ENCODE data around the gene VWA8.
A peak's percentile ranks its signal among the peaks of the same experiment; 100 is the strongest.

Gene VWA8

DNA sequence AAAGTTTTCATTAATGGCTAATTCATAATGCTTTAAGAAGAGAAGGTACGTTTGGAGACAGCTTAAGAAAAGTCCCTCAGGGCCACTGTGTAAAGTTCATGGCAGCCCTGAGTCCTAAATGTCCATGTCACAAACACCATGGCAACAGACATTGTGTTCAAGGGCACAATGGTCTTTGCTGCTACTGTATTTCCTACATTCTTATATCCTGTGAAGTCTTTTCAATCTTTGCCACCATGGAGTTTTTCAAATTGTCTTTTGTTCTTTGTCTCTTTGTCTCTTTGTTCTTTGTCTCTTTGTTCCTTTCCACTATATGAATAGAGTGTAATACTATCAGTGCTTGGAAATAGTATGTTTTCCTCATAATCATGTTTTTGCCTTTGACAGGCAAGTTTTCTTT is 178.8 kb downstream of the VWA8 start:
- ATAC-seq (no peak), DNase-seq (ENCODE audit: low spot score in 2 of 2) (no peak)
- Mint-ChIP-seq H3K36me3 (peaks cover 4% of the 10 kb centered on the region), H3K4me3 (no peak overlapping the region), H3K4me1 (no peaks in the 10 kb centered on the region), H3K27ac (no peak overlapping the region), H3K9me3 (no peaks in the 10 kb centered on the region)

DNA sequence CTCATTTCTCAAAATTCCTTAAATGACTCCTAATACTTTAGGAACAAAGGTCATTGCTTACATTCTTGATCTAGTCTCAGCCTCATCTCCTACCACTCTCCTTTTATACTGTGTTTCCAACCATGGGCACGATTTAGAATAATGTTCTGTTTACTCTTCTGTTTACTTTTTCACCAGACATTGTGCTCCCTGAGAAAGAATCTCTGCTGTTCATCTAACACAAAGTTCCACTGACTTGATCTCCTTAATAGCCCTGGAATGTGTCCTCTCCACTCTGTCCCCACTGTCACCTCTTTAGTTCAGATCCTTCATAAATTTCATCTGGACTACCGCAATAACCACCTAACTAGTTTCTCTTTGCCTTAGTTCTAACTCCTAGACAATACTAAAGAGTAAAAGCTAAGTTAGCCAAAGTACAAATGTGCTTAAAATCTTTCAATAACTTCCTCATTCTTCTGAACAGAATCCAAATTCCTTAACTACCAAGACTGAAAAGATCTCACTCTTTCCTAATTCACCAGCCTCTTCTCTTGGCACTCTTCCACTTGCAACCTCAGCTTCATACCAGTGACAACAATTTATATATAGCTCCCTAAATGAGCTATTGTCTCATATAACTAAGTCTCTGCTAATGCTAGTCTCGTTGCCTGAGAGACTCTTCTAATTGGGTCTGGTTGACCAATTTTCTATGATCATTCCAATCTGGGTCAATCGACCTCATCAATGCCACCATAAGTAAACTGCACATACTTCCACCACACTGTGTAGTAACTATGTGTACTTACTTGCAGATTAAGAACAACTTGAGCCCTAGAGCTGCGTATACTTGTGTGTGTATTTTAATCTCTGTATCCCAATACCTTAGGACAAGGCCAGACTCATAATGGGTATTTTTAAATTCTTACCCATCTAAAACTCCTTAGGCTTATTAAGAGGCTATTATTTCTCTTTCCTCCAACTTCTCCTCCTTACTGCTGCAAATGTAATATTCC is 179.9 kb downstream of the VWA8 start:
- no peak for DNase-seq (ENCODE audit: low spot score in 2 of 2)
- H3K36me3 Mint-ChIP-seq = peaks cover 7% of the 10 kb centered on the region
- no peaks in the 10 kb centered on the region for H3K4me1 Mint-ChIP-seq
- H3K27ac Mint-ChIP-seq = no peak overlapping the region
- no peak for ATAC-seq
- no peaks in the 10 kb centered on the region for H3K9me3 Mint-ChIP-seq
- no peak overlapping the region for H3K4me3 Mint-ChIP-seq

DNA sequence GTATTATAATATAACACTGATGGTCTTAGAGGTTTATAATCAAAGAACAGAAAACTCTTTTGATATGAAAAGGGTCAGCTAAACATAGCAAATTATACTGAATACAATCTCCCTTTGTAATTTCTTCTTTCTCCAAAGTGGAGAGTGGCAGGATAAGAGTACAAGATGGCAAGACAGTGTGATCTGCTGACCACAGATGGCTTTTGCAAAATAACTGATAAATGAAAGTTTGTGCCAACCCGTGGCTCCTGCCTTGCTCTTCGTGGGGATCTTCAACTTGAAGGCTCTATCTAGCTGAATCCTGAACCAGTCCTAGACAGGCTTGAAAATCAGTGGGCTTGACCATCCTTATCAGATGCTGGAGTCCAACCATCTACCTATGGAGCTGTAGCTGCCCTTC is 185.7 kb downstream of the VWA8 start:
- no peak overlapping the region for H3K27ac Mint-ChIP-seq
- H3K36me3 Mint-ChIP-seq = peaks cover 7% of the 10 kb centered on the region
- DNase-seq (ENCODE audit: low spot score in 2 of 2) (no peak), ATAC-seq (no peak)
- no peak overlapping the region for H3K4me3 Mint-ChIP-seq
- H3K9me3 Mint-ChIP-seq = no peaks in the 10 kb centered on the region
- H3K4me1 Mint-ChIP-seq = no peaks in the 10 kb centered on the region

DNA sequence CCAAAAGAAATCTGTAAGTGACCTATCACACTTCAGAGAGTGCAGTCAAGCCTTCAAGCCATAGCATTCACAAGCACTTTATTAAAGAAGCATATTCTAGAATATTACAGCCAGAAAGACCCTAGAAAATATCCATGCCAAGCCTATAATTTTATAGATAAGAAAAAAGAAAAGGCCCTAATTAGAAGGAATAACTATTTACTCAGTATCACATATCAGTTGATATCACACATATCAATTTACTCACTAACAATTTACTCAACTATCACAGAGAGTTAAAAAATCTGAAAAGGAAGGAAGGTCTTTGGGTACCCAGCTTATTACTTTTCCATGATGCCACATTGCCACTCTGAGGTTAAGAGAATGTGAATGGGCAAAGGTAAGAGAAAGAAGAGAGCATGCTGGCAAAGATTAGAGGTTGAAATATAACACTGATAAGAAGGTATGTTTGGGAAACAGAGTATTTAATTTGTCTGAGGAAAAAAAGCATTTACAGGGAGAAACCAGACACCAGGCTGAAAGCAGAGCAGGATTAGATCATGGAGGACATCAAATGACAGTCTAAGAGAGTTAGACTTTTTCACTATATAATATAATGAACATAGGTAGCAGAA is 186.2 kb downstream of the VWA8 start:
- H3K9me3 Mint-ChIP-seq = no peaks in the 10 kb centered on the region
- H3K4me3 Mint-ChIP-seq = no peak overlapping the region
- DNase-seq (ENCODE audit: low spot score in 2 of 2) (no peak), ATAC-seq (no peak)
- H3K27ac Mint-ChIP-seq = no peak overlapping the region
- no peaks in the 10 kb centered on the region for H3K4me1 Mint-ChIP-seq
- H3K36me3 Mint-ChIP-seq = peaks cover 10% of the 10 kb centered on the region

DNA sequence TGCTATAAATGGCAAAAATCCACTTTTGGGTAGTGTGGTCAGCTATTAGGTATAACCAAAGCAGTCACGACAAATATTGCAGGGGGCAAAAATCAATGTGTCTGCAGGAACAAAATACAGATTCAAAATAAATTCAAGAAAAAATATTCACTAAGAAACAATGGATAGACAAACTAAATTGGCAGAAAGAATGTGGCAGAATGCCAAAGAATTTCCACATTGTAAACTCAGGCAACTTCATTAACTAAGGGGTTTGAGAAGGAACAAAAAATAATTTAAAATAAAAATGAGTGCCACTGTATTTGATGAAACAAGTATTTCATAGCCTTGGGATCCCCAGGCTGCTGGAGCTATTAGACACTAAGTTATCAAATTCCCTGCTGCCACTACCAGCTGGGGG is 193.1 kb downstream of the VWA8 start:
- no peak for DNase-seq (ENCODE audit: low spot score in 2 of 2)
- Mint-ChIP-seq H3K4me1 (peaks cover 7% of the 10 kb centered on the region), H3K9me3 (no peaks in the 10 kb centered on the region), H3K4me3 (no peak overlapping the region), H3K27ac (no peak overlapping the region), H3K36me3 (peaks cover 5% of the 10 kb centered on the region)
- ATAC-seq = no peak

DNA sequence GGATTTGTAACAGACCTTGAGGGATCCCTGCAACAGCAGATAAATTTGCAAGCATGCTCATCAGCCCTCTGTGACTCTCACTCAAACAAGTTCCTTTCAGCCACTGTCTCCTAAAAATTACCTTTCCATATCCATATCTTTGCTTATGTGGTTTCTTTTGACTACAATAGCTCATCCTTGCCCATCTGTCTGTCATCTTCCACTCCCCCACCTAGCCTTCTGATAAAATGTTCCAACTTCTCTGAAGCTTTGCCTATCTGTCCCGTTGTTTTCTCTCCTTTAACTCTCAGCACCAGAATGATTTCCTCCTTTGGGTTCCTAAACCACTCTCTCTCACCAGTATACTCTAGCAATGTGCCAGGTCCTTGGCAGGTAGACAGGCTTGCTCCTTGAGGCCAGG is 194.5 kb downstream of the VWA8 start:
- no peak for ATAC-seq
- Mint-ChIP-seq H3K4me3 (no peak overlapping the region), H3K4me1 (peaks cover 7% of the 10 kb centered on the region), H3K9me3 (no peaks in the 10 kb centered on the region), H3K36me3 (peaks cover 5% of the 10 kb centered on the region), H3K27ac (no peak overlapping the region)
- no peak for DNase-seq (ENCODE audit: low spot score in 2 of 2)

DNA sequence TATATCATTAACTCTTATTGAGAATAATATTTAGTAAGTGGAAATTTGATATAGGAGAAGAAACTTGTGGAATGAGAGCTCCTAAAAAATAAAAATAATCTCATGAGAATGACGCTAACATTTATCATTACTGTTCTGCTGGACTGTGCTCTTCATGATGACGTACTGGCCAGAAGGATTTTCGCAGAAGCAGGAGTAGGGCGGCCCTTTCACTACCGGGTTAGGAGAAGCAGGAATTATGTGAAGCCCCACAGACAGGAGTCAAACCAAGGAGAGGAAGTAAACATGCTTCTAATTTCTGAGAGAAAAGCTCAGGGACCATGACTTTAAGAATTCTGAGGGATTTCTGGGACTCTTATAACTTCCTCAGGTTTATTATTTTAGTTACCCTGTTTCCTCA is 195.1 kb downstream of the VWA8 start:
- no peak overlapping the region for H3K4me3 Mint-ChIP-seq
- ATAC-seq (no peak), DNase-seq (ENCODE audit: low spot score in 2 of 2) (no peak)
- H3K9me3 Mint-ChIP-seq = no peaks in the 10 kb centered on the region
- no peak overlapping the region for H3K27ac Mint-ChIP-seq
- H3K36me3 Mint-ChIP-seq = peaks cover 8% of the 10 kb centered on the region
- peaks cover 7% of the 10 kb centered on the region for H3K4me1 Mint-ChIP-seq

DNA sequence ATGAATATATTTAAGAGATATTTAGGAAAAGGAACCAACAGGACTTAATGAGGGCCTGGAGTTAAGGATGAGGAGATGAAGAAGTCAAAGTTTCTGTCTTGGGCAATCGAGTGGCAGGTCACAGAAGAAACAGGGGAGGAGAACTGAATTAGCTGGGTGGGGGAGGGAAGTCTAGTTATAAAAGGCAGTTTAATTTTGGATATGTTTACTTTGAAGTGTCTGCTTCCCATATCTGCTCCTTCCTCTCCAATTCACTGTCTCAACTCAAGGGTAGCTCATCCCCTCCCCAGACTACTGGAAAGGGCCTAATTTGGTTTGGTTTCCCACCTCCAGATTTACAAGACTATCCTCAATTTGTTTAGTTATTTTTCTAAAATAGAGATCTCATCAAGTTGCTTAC is 195.9 kb downstream of the VWA8 start:
- no peaks in the 10 kb centered on the region for H3K9me3 Mint-ChIP-seq
- H3K36me3 Mint-ChIP-seq = peaks cover 10% of the 10 kb centered on the region
- peak overlapping the region; percentile 4 for H3K27ac Mint-ChIP-seq
- DNase-seq (ENCODE audit: low spot score in 2 of 2) = no peak
- H3K4me3 Mint-ChIP-seq = no peak overlapping the region
- peaks cover 7% of the 10 kb centered on the region for H3K4me1 Mint-ChIP-seq
- ATAC-seq = no peak

DNA sequence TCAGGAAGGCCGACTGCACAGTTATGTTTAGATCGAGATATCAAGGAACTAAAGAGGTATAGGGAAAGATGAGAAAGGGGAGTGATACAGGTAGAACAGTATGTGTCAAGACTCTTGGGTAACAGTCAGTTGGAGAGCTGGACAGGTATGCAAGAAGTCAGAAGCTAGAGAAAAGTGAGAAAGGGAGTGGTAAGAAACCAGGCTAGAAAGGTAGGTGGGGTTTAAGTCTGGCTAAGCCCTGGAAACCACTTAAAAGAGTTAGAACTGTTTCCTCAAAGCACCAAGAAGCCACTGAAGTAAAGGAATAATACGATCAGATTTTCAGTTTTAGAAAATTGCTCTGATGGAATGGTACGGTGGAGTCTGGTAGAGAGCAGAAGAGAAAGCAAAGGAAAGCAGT is 196.4 kb downstream of the VWA8 start:
- Mint-ChIP-seq H3K4me3 (no peak overlapping the region), H3K36me3 (peaks cover 7% of the 10 kb centered on the region), H3K27ac (peak overlapping the region; percentile 4), H3K4me1 (peaks cover 7% of the 10 kb centered on the region), H3K9me3 (no peaks in the 10 kb centered on the region)
- DNase-seq (ENCODE audit: low spot score in 2 of 2) = no peak
- ATAC-seq = no peak

DNA sequence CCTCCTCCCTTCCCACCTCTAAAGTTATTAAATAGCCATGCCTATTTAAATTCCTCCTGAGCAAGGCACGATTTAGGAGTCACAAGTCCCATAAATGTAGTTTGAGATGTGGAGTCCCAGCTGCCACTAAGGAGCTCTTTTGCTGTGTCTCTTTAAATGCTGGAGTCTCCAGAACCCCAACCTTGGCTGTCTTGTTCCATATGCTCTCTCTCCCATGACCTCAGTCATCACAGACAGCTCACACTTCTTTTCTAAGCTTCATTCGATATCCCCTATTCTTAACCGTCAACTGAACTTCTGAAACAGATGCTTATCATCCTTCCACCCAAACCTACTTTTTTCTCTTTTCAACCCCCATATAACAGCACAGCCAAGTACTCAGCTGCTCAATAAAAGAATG is 197.1 kb downstream of the VWA8 start:
- ATAC-seq (no peak), DNase-seq (ENCODE audit: low spot score in 2 of 2) (no peak)
- H3K4me3 Mint-ChIP-seq = no peak overlapping the region
- no peaks in the 10 kb centered on the region for H3K9me3 Mint-ChIP-seq
- H3K36me3 Mint-ChIP-seq = peaks cover 14% of the 10 kb centered on the region
- H3K4me1 Mint-ChIP-seq = peaks cover 7% of the 10 kb centered on the region
- H3K27ac Mint-ChIP-seq = no peak overlapping the region

DNA sequence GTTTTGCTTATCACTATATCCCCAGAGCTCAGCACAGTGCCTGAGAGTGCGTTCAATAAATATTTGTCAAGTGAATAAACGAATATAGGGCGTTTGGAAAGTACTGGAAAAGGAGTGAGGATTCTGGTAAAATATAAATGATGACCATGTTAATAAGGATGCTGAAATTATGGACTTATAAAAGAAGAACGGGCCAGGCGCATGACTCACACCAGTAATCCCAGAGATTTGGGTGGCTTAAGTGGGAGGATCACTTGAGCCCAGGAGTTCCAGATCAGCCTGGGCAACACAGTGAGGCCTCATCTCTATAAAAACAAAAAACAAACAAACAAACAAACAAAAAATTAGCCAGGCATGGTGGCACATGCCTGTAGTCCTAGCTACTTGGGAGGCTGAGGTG is 198.1 kb downstream of the VWA8 start:
- ATAC-seq (no peak), DNase-seq (ENCODE audit: low spot score in 2 of 2) (no peak)
- no peak overlapping the region for H3K27ac Mint-ChIP-seq
- H3K4me1 Mint-ChIP-seq = peaks cover 7% of the 10 kb centered on the region
- H3K4me3 Mint-ChIP-seq = no peak overlapping the region
- no peaks in the 10 kb centered on the region for H3K9me3 Mint-ChIP-seq
- peaks cover 14% of the 10 kb centered on the region for H3K36me3 Mint-ChIP-seq

DNA sequence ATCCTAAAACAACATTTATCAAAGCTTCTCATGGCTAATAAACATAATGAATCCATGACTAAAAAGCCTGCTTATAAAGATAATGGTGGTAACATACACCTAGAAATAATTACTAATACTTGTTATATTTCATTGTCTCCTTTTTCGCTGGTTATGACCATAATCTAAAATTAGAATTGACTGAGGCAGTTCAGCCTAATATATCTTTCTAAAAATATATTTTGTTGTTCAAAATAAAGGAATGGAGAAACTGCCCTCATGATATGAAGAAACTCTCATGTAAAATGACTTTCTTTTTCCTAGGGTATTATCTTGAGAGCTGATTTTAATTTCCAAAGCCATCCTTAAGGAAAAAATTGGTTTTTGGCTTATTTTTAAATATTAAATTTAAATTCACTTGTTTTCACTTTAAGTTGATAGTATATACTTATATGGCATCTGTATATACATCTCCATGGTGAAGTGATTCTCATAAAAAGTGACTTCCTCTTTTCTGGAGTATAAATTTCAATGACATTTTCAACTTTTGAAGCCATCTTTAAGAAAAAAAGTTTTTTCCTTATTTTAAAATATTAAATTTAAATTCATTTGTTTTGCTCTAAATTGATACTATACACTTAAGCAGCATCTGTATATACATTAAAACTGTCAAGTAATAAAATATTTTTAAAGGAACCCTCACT is 204.6 kb downstream of the VWA8 start:
- ATAC-seq (no peak), DNase-seq (ENCODE audit: low spot score in 2 of 2) (no peak)
- Mint-ChIP-seq H3K4me3 (no peak overlapping the region), H3K9me3 (no peaks in the 10 kb centered on the region), H3K36me3 (peaks cover 14% of the 10 kb centered on the region), H3K4me1 (no peaks in the 10 kb centered on the region), H3K27ac (no peak overlapping the region)

DNA sequence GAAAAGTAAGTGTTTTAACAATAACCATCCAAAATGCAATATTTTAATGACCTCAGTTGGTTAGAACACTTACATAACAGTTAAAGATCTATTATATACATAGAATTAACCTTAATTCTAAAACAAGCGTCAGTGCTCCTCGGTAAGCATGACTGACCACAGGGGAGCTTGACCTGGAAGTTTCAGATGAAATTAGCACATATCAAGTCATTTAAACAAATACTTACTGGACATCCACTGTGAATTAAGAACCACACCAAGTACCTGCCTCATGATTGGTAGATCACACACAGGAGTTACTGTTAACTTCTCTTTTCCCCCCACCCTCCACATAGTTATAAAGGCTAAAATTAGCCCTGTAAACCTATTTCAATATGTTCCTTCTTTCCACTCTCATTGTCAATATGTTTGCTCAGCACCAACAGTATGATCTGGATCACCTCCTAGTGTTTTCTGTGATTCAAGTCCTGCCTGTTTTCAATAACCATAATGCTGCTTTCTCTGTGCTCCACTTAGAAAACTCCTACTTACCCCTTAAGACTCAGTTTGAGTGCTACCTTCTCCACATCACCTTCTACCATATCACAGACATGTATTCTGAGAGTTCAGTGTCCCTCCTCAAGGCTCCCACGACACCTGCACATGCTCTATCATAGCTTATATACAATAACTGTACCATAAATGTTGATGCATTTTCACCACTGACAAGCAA is 209.0 kb downstream of the VWA8 start:
- ATAC-seq (no peak), DNase-seq (ENCODE audit: low spot score in 2 of 2) (no peak)
- peaks cover 16% of the 10 kb centered on the region for H3K36me3 Mint-ChIP-seq
- peaks cover 3% of the 10 kb centered on the region for H3K9me3 Mint-ChIP-seq
- H3K4me3 Mint-ChIP-seq = no peak overlapping the region
- no peak overlapping the region for H3K27ac Mint-ChIP-seq
- H3K4me1 Mint-ChIP-seq = no peaks in the 10 kb centered on the region

DNA sequence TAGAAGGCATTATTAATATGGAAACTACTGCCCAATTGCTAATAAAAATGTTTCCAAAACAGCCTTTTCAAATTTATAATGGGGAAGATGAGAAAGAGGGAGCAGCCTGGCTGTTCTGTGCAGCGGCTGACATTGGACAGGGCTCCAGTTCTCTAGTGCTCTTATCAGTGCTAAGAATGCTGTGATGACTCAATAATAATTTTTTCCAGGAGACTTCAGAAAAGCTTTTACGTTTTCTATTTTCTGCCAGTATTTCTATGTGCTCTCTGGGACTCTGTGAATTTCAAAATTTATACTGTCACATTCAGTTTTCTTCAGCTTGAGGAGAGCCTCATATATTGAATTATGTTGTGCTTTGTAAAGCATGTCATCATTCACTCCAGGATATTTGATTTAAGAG is 209.6 kb downstream of the VWA8 start:
- DNase-seq (ENCODE audit: low spot score in 2 of 2) (no peak), ATAC-seq (no peak)
- Mint-ChIP-seq H3K27ac (no peak overlapping the region), H3K36me3 (peaks cover 16% of the 10 kb centered on the region), H3K4me3 (no peak overlapping the region), H3K9me3 (peaks cover 3% of the 10 kb centered on the region), H3K4me1 (no peaks in the 10 kb centered on the region)

DNA sequence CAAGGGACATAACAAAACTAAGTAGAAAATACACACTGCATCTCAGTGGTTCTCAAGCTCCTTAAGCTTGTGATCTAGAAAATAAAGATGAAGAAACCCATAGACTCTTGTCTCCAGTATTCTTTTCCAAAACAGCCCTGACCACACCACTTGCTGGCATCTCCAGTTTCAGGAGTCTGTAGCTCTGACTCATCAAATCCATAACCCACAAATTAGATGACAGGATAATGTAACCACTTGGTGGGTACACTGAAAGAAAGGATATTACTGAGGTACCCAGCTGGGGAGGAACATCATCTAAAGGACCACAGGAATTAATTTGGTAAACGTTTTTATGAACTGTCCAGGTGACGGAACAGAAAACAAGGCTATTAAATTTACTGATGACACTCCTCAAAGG is 214.7 kb downstream of the VWA8 start:
- Mint-ChIP-seq H3K4me1 (no peaks in the 10 kb centered on the region), H3K36me3 (peaks cover 16% of the 10 kb centered on the region), H3K9me3 (peaks cover 3% of the 10 kb centered on the region), H3K4me3 (no peak overlapping the region), H3K27ac (no peak overlapping the region)
- ATAC-seq (no peak), DNase-seq (ENCODE audit: low spot score in 2 of 2) (no peak)
